WTC11 (cell line): ENCODE results near the gene COL20A1. TPM values are rescaled to one million over a fixed set of nuclear protein-coding genes. Genes with fewer than 3 reads are reported as not detected.

Source experiments
- ATAC-seq: fragments of 200-7000 bp; cut with Tn5 transposase; 2 replicates; pipeline ENCODE4 v1.10.0; 2021; ENCODE audit warnings: mild to moderate bottlenecking, moderate library complexity
- CTCF ChIA-PET: fragments of 300-600 bp; sonication (Branson Sonifier 250); formaldehyde crosslinking; loops from one replicate; lab custom pipeline; 2021; ENCODE audit warnings: antibody characterized with exemption; lab: Charles Lee
- POLR2A ChIA-PET: fragments of 350-600 bp; sonication (Branson Sonifier 250); formaldehyde crosslinking; loops from one replicate; lab custom pipeline; 2021; ENCODE audit warnings: antibody characterized with exemption; lab: Charles Lee
- DNase-seq: peaks from one replicate; pipeline ENCODE4 v3.0.0; 2021; ENCODE audit warnings: low spot score
- H3K27ac Mint-ChIP-seq: 2 replicates; pipeline ENCODE4 v1.8.0; 2021; ENCODE audit warnings: mixed read lengths
- H3K27me3 Mint-ChIP-seq: 2 replicates; pipeline ENCODE4 v1.8.0; 2021; ENCODE audit warnings: low read depth, mild to moderate bottlenecking, moderate library complexity, mixed read lengths
- H3K36me3 Mint-ChIP-seq: 2 replicates; pipeline ENCODE4 v1.8.0; 2021; ENCODE audit warnings: mixed read lengths
- H3K4me1 Mint-ChIP-seq: 2 replicates; pipeline ENCODE4 v1.8.0; 2022; ENCODE audit warnings: mixed read lengths
- H3K4me3 Mint-ChIP-seq: 2 replicates; pipeline ENCODE4 v1.8.0; 2021; ENCODE audit warnings: mild to moderate bottlenecking, moderate library complexity, mixed read lengths
- H3K9me3 Mint-ChIP-seq: 2 replicates; pipeline ENCODE4 v1.8.0; 2021; ENCODE audit warnings: mixed read lengths
- E2F1 ChIP-seq: sonication (generic); formaldehyde crosslinking; IDR thresholded peaks from 2 replicates; pipeline ENCODE4 v1.8.0; 2022; ENCODE audit warnings: mild to moderate bottlenecking, missing genetic modification reagents
- E2F4 ChIP-seq: sonication (generic); formaldehyde crosslinking; IDR thresholded peaks from 2 replicates; pipeline ENCODE4 v1.8.1; 2022; ENCODE audit warnings: low read depth, mild to moderate bottlenecking, moderate library complexity, missing genetic modification reagents, borderline replicate concordance
- ELF4 ChIP-seq: sonication (generic); formaldehyde crosslinking; IDR thresholded peaks from 2 replicates; pipeline ENCODE4 v1.8.1; 2022; ENCODE audit warnings: low read depth, mild to moderate bottlenecking, moderate library complexity, missing genetic modification reagents
- HMGXB4 ChIP-seq: sonication (generic); formaldehyde crosslinking; IDR thresholded peaks from 2 replicates; pipeline ENCODE4 v1.8.1; 2023; ENCODE audit warnings: mild to moderate bottlenecking, moderate library complexity, missing genetic modification reagents
- JAZF1 ChIP-seq: fragments of 250-450 bp; sonication (Bioruptor Pico); IDR thresholded peaks from 2 replicates; pipeline ENCODE4 v1.9.0; 2021; ENCODE audit warnings: moderate library complexity, mild to moderate bottlenecking, inconsistent platforms
- KAT7 ChIP-seq: sonication (generic); formaldehyde crosslinking; IDR thresholded peaks from 2 replicates; pipeline ENCODE4 v1.8.1; 2023; ENCODE audit warnings: missing genetic modification reagents, mild to moderate bottlenecking, borderline replicate concordance
- MAX ChIP-seq: sonication (generic); formaldehyde crosslinking; IDR thresholded peaks from 2 replicates; pipeline ENCODE4 v1.8.0; 2022; ENCODE audit warnings: mild to moderate bottlenecking, missing genetic modification reagents
- OVOL2 ChIP-seq: fragments of 250-450 bp; sonication (Bioruptor Pico); IDR thresholded peaks from 2 replicates; pipeline ENCODE4 v1.9.0; 2021; ENCODE audit warnings: mild to moderate bottlenecking, borderline replicate concordance
- RELA ChIP-seq: sonication (generic); formaldehyde crosslinking; IDR thresholded peaks from 2 replicates; pipeline ENCODE4 v1.8.1; 2022; ENCODE audit warnings: missing genetic modification reagents, mild to moderate bottlenecking, borderline replicate concordance
- SMAD4 ChIP-seq: sonication (generic); formaldehyde crosslinking; IDR thresholded peaks from 2 replicates; pipeline ENCODE4 v1.8.0; 2022; ENCODE audit warnings: mild to moderate bottlenecking, missing genetic modification reagents
- TEAD1 ChIP-seq: sonication (generic); formaldehyde crosslinking; IDR thresholded peaks from 2 replicates; pipeline ENCODE4 v1.8.0; 2022; ENCODE audit warnings: mild to moderate bottlenecking, missing genetic modification reagents
- TP53 ChIP-seq: sonication (generic); formaldehyde crosslinking; IDR thresholded peaks from 2 replicates; pipeline ENCODE4 v1.8.1; 2023; ENCODE audit warnings: mild to moderate bottlenecking, missing genetic modification reagents
- USF1 ChIP-seq: sonication (generic); formaldehyde crosslinking; IDR thresholded peaks from 2 replicates; pipeline ENCODE4 v1.8.0; 2022; ENCODE audit warnings: mild to moderate bottlenecking, missing genetic modification reagents
- USF2 ChIP-seq: sonication (generic); formaldehyde crosslinking; IDR thresholded peaks from 2 replicates; pipeline ENCODE4 v1.8.1; 2023; ENCODE audit warnings: mild to moderate bottlenecking, missing genetic modification reagents, moderate library complexity
- ZNF121 ChIP-seq: sonication (generic); formaldehyde crosslinking; IDR thresholded peaks from 2 replicates; pipeline ENCODE4 v1.8.0; 2023; ENCODE audit warnings: missing genetic modification reagents
- ZNF263 ChIP-seq: sonication (generic); formaldehyde crosslinking; IDR thresholded peaks from 2 replicates; pipeline ENCODE4 v1.8.1; 2022; ENCODE audit warnings: low read depth, mild to moderate bottlenecking, moderate library complexity, missing genetic modification reagents
- total RNA-seq: library from RNA; stranded (reverse); gene quantifications from 3 replicates; pipeline ENCODE4 v1.2.3, GENCODE V29; 2021

Gene COL20A1
- total RNA-seq, 1 experiment from 2014 or later, result 1.3 TPM

- no peak for DNase-seq
- H3K27ac Mint-ChIP-seq, result 0 out of 2 replicates have a peak overlapping the region, but pooled peaks have one; percentile 53
These were observed 49.3 kb upstream of the COL20A1 start for GRCh38 chr20:63243604-63244247.

GRCh38 chr20:63244468-63244867 lies 48.5 kb upstream of the COL20A1 start:
- Mint-ChIP-seq H3K27me3 (no peaks in the 10 kb centered on the region; the same call in 1 of the 2 replicates), H3K9me3 (no peaks in the 10 kb centered on the region), H3K4me1 (peaks cover 3% of the 10 kb centered on the region), H3K4me3 (no peak overlapping the region), H3K27ac (no peak overlapping the region), H3K36me3 (no peaks in the 10 kb centered on the region)
- TF ChIP-seq OVOL2 (CRISPR knock-in tag) (no peak), RELA (CRISPR knock-in tag) (no peak), SMAD4 (no peak)
- CTCF ChIA-PET, result interaction anchor here (1.3 to 5.6 kb wide), 6 partner anchors 9 to 64 kb away, joined by 3 to 93 read pairs (median 12); partner anchors contain the start of gene BIRC7
- DNase-seq (no peak), ATAC-seq (no peak)
- POLR2A ChIA-PET, result interaction anchor here (0.5 kb wide), 1 partner anchor 22 kb away, joined by 3 read pairs; no protein-coding TSS in a partner anchor

More at GRCh38 chr20:63243604-63244247, 49.3 kb upstream of the COL20A1 start:
- CTCF ChIA-PET, result interaction anchor here (0.7 to 4.1 kb wide), 7 partner anchors 9 to 139 kb away, joined by 3 to 28 read pairs (median 4); partner anchors contain the start of gene BIRC7
- ATAC-seq, result no peak
- Mint-ChIP-seq H3K36me3 (no peaks in the 10 kb centered on the region), H3K4me3 (no peak overlapping the region), H3K4me1 (peaks cover 3% of the 10 kb centered on the region), H3K9me3 (no peaks in the 10 kb centered on the region), H3K27me3 (no peaks in the 10 kb centered on the region; the same call in 1 of the 2 replicates)
- no peak for TF ChIP-seq ZNF121 (CRISPR knock-in tag)
- no peak for TF ChIP-seq ELF4 (CRISPR knock-in tag)
- TF ChIP-seq E2F4, result no peak
- TF ChIP-seq JAZF1 (CRISPR knock-in tag), result no peak
- no peak for TF ChIP-seq ZNF263 (CRISPR knock-in tag)
- TF ChIP-seq TP53 (CRISPR knock-in tag), result no peak
- no peak for TF ChIP-seq TEAD1 (CRISPR knock-in tag)
- no peak for TF ChIP-seq KAT7 (CRISPR knock-in tag)
- POLR2A ChIA-PET, result interaction anchor here (0.5 kb wide), 1 partner anchor 565 kb away, joined by 4 read pairs; no protein-coding TSS in a partner anchor

- no peaks in the 10 kb centered on the region for H3K9me3 Mint-ChIP-seq
- peak; percentile 71 for ATAC-seq
- no peak overlapping the region for H3K4me3 Mint-ChIP-seq
- CTCF ChIA-PET, result interaction anchor here (0.5 to 5.6 kb wide), 13 partner anchors 9 to 467 kb away, joined by 3 to 93 read pairs (median 3); partner anchors contain the start of genes BIRC7 and YTHDF1
- H3K36me3 Mint-ChIP-seq, result no peaks in the 10 kb centered on the region
- peaks cover 7% of the 10 kb centered on the region; the same call in 1 of the 2 replicates for H3K27me3 Mint-ChIP-seq
- DNase-seq, result peak; percentile 54
- H3K27ac Mint-ChIP-seq, result no peak overlapping the region
- TF ChIP-seq E2F1, result no peak
- TF ChIP-seq USF2 (CRISPR knock-in tag), result peak; percentile 90
- TF ChIP-seq HMGXB4 (CRISPR knock-in tag), result peak; percentile 62; the same call in 1 of the 2 replicates
- TF ChIP-seq MAX (CRISPR knock-in tag), result peak; percentile 65
- TF ChIP-seq USF1 (CRISPR knock-in tag), result peak; percentile 90
- POLR2A ChIA-PET, result no interaction called here
- peaks cover 3% of the 10 kb centered on the region for H3K4me1 Mint-ChIP-seq
These were observed 46.3 kb upstream of the COL20A1 start for GRCh38 chr20:63246490-63247288.
